Calu3 (cell line): ENCODE data around the gene TEX264. TPM values are rescaled to one million over a fixed set of nuclear protein-coding genes. Genes with fewer than 3 reads are reported as not detected.

Source experiments
- BruUV-seq: library from RNA; stranded (reverse); fragments of 400-500 nt; replicated peaks from 2 replicates; lab custom pipeline; 2021; lab: Mats Ljungman, UMichigan
- CTCF ChIA-PET: fragments of 300-600 bp; sonication (Branson Sonifier 250); formaldehyde crosslinking; loops from one replicate; lab custom pipeline; 2022; ENCODE audit warnings: antibody characterized with exemption; lab: Charles Lee
- DNase-seq: peaks from one replicate; pipeline ENCODE4 v3.0.0; 2022
- H3K27ac Mint-ChIP-seq: one replicate; pipeline ENCODE4 v1.8.0; 2022; ENCODE audit warnings: mixed read lengths; ENCODE audit not compliant: unreplicated experiment
- H3K27me3 Mint-ChIP-seq: one replicate; pipeline ENCODE4 v1.8.0; 2022; ENCODE audit warnings: mixed read lengths; ENCODE audit not compliant: unreplicated experiment
- H3K36me3 Mint-ChIP-seq: one replicate; pipeline ENCODE4 v1.8.0; 2022; ENCODE audit warnings: mild to moderate bottlenecking, moderate library complexity, mixed read lengths; ENCODE audit not compliant: insufficient read depth, unreplicated experiment
- H3K4me1 Mint-ChIP-seq: one replicate; pipeline ENCODE4 v1.8.0; 2022; ENCODE audit warnings: mild to moderate bottlenecking, low read depth, mixed read lengths; ENCODE audit not compliant: unreplicated experiment
- H3K4me3 Mint-ChIP-seq: one replicate; pipeline ENCODE4 v1.8.0; 2022; ENCODE audit warnings: mild to moderate bottlenecking, low read depth, moderate library complexity, mixed read lengths; ENCODE audit not compliant: unreplicated experiment
- H3K9me3 Mint-ChIP-seq: one replicate; pipeline ENCODE4 v1.8.0; 2022; ENCODE audit warnings: low read depth, mixed read lengths; ENCODE audit not compliant: unreplicated experiment
- intact Hi-C: fragments of 100-400 bp; cut with micrococcal nuclease; formaldehyde crosslinking; loops from one replicate; pipeline ENCODE4 v1.10.0; 2022; ENCODE audit not compliant: unreplicated experiment
- total RNA-seq: library from RNA; stranded (reverse); gene quantifications from 2 replicates; pipeline ENCODE4 v1.2.3, GENCODE V29; 2022
- TF ChIP-seq, protein P1 (sequence below): fragments of 200-600 bp; IDR thresholded peaks from one replicate; pipeline ENCODE4 v1.8.0; 2022; ENCODE audit warnings: antibody characterized with exemption; ENCODE audit not compliant: unreplicated experiment

Gene TEX264
- total RNA-seq, 1 experiment from 2014 or later, result 37.0 TPM

GRCh38 chr3:51682079-51682478, 11.0 kb downstream of the TEX264 start:
- peaks cover 3% of the 10 kb centered on the region for H3K36me3 Mint-ChIP-seq
- no peak overlapping the region for H3K4me3 Mint-ChIP-seq
- H3K4me1 Mint-ChIP-seq, result peaks cover 19% of the 10 kb centered on the region
- intact Hi-C loops, result loop anchor here (5.0 kb wide), 2 partner anchors 40 to 180 kb away; partner anchors contain the start of gene DCAF1
- H3K27me3 Mint-ChIP-seq, result no peaks in the 10 kb centered on the region
- TF ChIP-seq, protein P1, sequence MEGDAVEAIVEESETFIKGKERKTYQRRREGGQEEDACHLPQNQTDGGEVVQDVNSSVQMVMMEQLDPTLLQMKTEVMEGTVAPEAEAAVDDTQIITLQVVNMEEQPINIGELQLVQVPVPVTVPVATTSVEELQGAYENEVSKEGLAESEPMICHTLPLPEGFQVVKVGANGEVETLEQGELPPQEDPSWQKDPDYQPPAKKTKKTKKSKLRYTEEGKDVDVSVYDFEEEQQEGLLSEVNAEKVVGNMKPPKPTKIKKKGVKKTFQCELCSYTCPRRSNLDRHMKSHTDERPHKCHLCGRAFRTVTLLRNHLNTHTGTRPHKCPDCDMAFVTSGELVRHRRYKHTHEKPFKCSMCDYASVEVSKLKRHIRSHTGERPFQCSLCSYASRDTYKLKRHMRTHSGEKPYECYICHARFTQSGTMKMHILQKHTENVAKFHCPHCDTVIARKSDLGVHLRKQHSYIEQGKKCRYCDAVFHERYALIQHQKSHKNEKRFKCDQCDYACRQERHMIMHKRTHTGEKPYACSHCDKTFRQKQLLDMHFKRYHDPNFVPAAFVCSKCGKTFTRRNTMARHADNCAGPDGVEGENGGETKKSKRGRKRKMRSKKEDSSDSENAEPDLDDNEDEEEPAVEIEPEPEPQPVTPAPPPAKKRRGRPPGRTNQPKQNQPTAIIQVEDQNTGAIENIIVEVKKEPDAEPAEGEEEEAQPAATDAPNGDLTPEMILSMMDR, result peak; percentile 54
- CTCF ChIA-PET, result interaction anchor here (0.5 to 2.8 kb wide), 11 partner anchors 9 to 182 kb away, joined by 3 to 31 read pairs (median 4); partner anchors contain the start of gene DCAF1
- H3K27ac Mint-ChIP-seq, result no peak overlapping the region
- H3K9me3 Mint-ChIP-seq, result no peaks in the 10 kb centered on the region
- peak; percentile 67 for DNase-seq
- BruUV-seq, result no TSS peak

GRCh38 chr3:51682526-51682925, 11.5 kb downstream of the TEX264 start:
- intact Hi-C loops, result loop anchor here (5.0 kb wide), 2 partner anchors 40 to 180 kb away; partner anchors contain the start of gene DCAF1
- CTCF ChIA-PET, result interaction anchor here (0.6 to 2.8 kb wide), 10 partner anchors 9 to 183 kb away, joined by 3 to 31 read pairs (median 4); partner anchors contain the start of gene DCAF1
- TF ChIP-seq, protein P1, result no peak
- H3K27me3 Mint-ChIP-seq, result no peaks in the 10 kb centered on the region
- no TSS peak for BruUV-seq
- peaks cover 19% of the 10 kb centered on the region for H3K4me1 Mint-ChIP-seq
- DNase-seq, result no peak
- no peak overlapping the region for H3K4me3 Mint-ChIP-seq
- peaks cover 3% of the 10 kb centered on the region for H3K36me3 Mint-ChIP-seq
- no peaks in the 10 kb centered on the region for H3K9me3 Mint-ChIP-seq
- no peak overlapping the region for H3K27ac Mint-ChIP-seq

- DNase-seq, result no peak
- H3K27ac Mint-ChIP-seq, result no peak overlapping the region
- no TSS peak for BruUV-seq
- CTCF ChIA-PET, result interaction anchor here (0.6 kb wide), 1 partner anchor 181 kb away, joined by 3 read pairs; no protein-coding TSS in a partner anchor
- H3K9me3 Mint-ChIP-seq, result no peaks in the 10 kb centered on the region
- H3K36me3 Mint-ChIP-seq, result peaks cover 3% of the 10 kb centered on the region
- intact Hi-C loops, result loop anchor here (5.0 kb wide), 2 partner anchors 41 to 181 kb away; partner anchors contain the start of gene DCAF1
- H3K27me3 Mint-ChIP-seq, result no peaks in the 10 kb centered on the region
- H3K4me3 Mint-ChIP-seq, result no peak overlapping the region
- H3K4me1 Mint-ChIP-seq, result peaks cover 19% of the 10 kb centered on the region
- TF ChIP-seq, protein P1, result no peak
Observed at GRCh38 chr3:51683566-51683965, 12.5 kb downstream of the TEX264 start.

GRCh38 chr3:51684971-51685751, 14.1 kb downstream of the TEX264 start:
- no TSS peak for BruUV-seq
- no peak overlapping the region for H3K27ac Mint-ChIP-seq
- CTCF ChIA-PET, result no interaction called here

More at GRCh38 chr3:51684971-51685751, 14.1 kb downstream of the TEX264 start:
- Mint-ChIP-seq H3K9me3 (no peaks in the 10 kb centered on the region), H3K4me1 (peaks cover 19% of the 10 kb centered on the region), H3K4me3 (no peak overlapping the region), H3K27me3 (no peaks in the 10 kb centered on the region), H3K36me3 (peaks cover 3% of the 10 kb centered on the region)
- intact Hi-C loops, result loop anchor here (5.0 kb wide), 2 partner anchors 43 to 183 kb away; partner anchors contain the start of gene DCAF1
- no peak for DNase-seq
- TF ChIP-seq, protein P1, result no peak
